Lung microvascular endothelial cell (primary cell): ENCODE results near the gene DYNAP. TPM values are rescaled to one million over a fixed set of nuclear protein-coding genes. Genes with fewer than 3 reads are reported as not detected.

Experiments
- DNase-seq, 2 donors: peaks; one replicate each; pipeline versions ENCODE4 v3.0.0 to v3.0.0-alpha.2; 2010; ENCODE audit warnings: low read depth in 2 of 2
- total RNA-seq: library from RNA; depleted of rRNA; stranded (reverse); fragments of >200 nt; gene quantifications from 2 replicates; pipeline ENCODE4 v1.2.1, GENCODE V29; 2014

The DYNAP gene
- not detected in 2 replicates for total RNA-seq

DNA sequence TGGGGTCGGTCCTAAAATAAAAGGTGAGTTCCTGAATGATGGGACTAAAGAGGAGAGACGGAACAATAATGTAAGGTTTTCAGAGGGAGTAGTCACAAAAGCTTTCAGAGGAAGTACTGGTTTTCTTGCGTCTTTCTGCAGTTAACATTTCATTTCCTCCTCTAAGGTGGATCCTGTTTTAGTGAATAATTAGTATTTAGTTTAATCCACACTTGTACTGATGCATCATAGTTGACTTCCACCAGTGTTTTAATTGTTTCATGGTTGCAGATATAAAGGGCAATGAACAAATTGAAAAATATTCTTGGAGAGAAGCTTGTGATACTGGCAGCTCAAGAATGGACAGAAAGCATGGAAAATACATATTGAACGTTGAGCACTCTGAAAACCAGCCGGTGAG is at the start of gene DYNAP:
TSS of gene DYNAP (plus strand) at position 301 of the 400 bp plus-strand sequence. CDS start at position 339, 38 bp downstream.
- no peak for DNase-seq

DNA sequence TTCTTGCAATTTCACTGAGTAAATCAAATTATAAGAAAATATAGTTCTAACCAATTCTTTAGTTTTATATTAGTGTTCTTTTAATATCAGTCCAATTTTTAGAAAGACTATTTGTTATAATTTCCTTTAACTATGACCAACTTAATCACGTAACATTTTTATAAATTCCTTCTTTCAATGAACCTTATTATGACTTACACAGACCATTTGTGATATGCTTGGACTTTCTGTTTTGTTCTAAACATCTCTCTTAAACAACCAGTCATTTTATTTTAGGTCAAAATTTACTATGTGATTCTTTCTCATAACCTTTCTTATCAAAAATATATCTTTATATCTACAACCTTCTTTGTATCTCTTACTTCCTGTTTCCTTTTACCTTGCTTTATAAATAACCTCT is 39.5 kb upstream of the DYNAP start:
- DNase-seq: no peak

- DNase-seq: no peak
Measured at GRCh38 chr18:54555286-54555685, 35.8 kb upstream of the DYNAP start.

- no peak for DNase-seq
Measured at GRCh38 chr18:54555996-54556395, 35.0 kb upstream of the DYNAP start.

DNA sequence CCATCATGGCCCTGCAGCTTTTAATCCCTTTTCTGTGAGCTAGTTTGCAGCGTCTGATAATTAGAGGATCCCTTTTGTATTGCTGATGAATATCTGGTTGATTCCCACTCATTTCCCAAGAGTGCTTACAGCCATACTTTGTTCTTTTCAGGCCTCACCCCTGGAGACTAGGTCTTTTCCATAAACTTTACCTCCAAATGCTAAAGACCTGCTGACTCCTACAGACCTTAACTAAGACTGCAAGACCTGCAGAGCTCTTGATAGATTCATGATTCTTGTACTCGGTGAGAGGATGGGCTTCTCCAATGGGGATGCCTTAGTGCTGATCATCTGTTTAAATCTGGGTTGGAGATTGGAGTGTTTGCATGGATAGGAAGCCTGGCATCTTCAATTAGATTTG is 33.1 kb upstream of the DYNAP start:
- DNase-seq: no peak

GRCh38 chr18:54558609-54559585 is 32.1 kb upstream of the DYNAP start:
- peak; percentile 15 to 44 for DNase-seq

GRCh38 chr18:54561706-54562267 is 29.3 kb upstream of the DYNAP start:
- DNase-seq: no peak

GRCh38 chr18:54580202-54580729 is 10.8 kb upstream of the DYNAP start:
- DNase-seq: no peak

- DNase-seq: no peak
Measured at GRCh38 chr18:54584065-54584464, 7.0 kb upstream of the DYNAP start.

GRCh38 chr18:54585743-54586142 is 5.3 kb upstream of the DYNAP start:
- DNase-seq: no peak

DNA sequence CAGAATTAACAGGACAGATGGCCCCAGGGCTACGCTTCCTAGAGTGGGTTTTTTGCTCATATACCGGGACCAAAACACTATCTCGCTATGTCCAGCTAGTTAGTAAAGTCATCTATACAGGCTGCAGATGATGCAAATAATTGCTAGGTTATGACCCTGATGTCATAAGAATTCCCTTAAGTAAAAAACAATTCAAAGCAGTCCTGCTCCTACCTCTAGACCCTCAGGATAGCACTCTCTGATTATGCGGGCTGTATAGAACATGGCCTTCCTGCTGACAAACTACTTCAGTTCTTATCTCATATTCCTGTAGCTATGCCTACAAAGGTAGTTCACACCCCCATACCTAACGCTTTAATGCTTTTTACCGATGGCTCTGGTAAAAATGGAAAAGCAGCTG is 13.2 kb downstream of the DYNAP start:
- no peak for DNase-seq

DNA sequence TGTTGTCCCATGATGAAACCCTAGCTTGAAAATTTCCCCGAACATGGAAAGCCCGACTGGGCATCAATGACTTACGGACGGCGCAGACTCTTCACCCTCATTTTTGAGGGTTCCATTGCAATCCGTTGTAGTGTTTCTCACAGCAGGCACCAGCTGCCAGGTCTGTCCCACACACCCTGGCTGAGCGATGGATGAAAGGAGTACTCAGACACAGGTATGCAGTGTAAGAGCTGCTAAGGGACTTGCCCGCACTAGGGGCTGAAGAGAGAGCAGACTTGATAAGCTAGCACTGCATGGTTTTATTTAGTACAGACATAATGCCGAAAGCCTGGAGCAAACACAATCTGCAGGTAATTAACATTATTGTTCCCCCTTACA is 15.8 kb downstream of the DYNAP start:
- DNase-seq: no peak

DNA sequence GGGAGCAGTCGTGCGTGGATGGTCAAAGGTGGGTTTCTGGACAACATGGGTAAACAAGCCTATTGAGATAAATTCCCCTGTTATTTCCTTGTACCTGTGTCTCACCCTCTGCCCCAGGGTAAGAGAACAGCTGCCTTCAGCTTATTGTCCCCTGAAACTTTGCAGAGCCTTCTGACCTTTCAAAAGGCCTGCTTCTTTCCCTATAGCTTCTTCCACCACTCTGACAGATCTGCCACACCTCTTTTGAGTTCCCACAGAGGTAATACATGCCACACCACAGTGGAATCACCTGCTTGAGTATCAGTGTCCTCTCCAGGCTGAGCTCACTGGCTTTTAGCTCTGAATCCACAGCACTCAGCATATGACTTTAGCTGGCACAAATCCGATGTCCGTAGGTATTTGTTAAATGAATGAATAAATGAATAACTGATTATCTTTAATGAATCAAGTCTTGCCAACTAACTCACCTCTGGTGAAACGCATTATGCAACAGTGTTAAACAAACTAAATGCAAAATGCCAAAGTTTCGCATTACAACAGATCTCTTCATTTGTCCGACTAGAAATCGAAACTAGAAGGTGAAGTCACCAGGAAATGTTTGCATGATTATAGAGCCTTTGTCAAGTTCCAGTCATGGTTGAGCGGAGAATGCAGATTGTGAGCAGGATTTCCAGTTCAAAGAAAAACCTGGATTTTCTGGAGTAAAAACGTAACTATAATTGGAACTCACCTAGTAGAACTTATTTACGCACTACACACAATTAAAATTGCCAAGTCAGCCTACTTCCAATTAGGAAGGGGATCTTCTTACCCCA is 16.4 kb downstream of the DYNAP start:
- DNase-seq: peak; percentile 18 to 34

- peak in 1 of 2 donors; percentile 4 for DNase-seq
Measured at GRCh38 chr18:54608028-54608642, 17.1 kb downstream of the DYNAP start.

- DNase-seq: no peak
Measured at GRCh38 chr18:54611816-54612215, 20.8 kb downstream of the DYNAP start.

GRCh38 chr18:54612237-54612636 is 21.2 kb downstream of the DYNAP start:
- no peak for DNase-seq

- no peak for DNase-seq
Measured at GRCh38 chr18:54613174-54613573, 22.1 kb downstream of the DYNAP start.

GRCh38 chr18:54616220-54616848 is 25.3 kb downstream of the DYNAP start:
- no peak for DNase-seq

- no peak for DNase-seq
Measured at GRCh38 chr18:54622084-54622483, 31.0 kb downstream of the DYNAP start.

- DNase-seq: no peak
Measured at GRCh38 chr18:54626779-54627178, 35.7 kb downstream of the DYNAP start.

DNA sequence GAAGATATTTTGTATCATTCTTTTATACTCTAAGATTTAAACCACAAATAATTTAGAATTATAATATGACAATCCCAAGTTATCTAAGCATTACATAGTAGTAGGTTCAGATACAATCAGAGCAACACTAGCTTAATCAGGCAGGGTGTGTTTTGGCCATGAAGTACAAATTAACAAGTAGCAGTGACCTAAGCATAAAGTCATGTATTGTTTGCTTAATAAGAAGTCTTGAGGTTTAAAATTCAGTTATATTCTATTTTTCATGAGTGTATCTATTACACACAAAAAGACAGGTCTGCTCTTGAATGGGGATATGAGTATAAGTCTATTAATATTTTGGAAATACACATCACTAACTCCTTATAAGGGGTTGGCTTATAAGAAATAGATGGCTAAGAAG is 39.9 kb downstream of the DYNAP start:
- no peak for DNase-seq
